HepG2 (cell line): Measurements from ENCODE around the gene MYO1B.

Experiments
- NFIC ChIP-seq: IDR thresholded peaks from 2 replicates; pipeline ENCODE4 v1.6.1; 2012; ENCODE audit warnings: mild to moderate bottlenecking, low read length, inconsistent platforms
- RFX5 ChIP-seq: IDR thresholded peaks from 2 replicates; pipeline ENCODE4 v1.6.1; 2011; ENCODE audit warnings: low read depth, low read length, improper control_type of control experiment
- ZNF350 ChIP-seq: sonication (generic); formaldehyde crosslinking; IDR thresholded peaks from 2 replicates; pipeline ENCODE4 v1.4.0; 2020; ENCODE audit warnings: mild to moderate bottlenecking, low read depth, missing genetic modification reagents, borderline replicate concordance
- ZNF549 ChIP-seq: sonication (generic); formaldehyde crosslinking; IDR thresholded peaks from 2 replicates; pipeline ENCODE4 v1.5.0; 2020; ENCODE audit warnings: missing genetic modification reagents
- TF ChIP-seq, protein P1 (sequence below): sonication (generic); formaldehyde crosslinking; IDR thresholded peaks from 2 replicates; pipeline ENCODE4 v1.5.0; 2020; ENCODE audit warnings: mild to moderate bottlenecking, missing genetic modification reagents, moderate library complexity

- TF ChIP-seq ZNF350 (CRISPR knock-in tag) (no peak), NFIC (no peak), ZNF549 (no peak), RFX5 (no peak)
- TF ChIP-seq, protein P1, sequence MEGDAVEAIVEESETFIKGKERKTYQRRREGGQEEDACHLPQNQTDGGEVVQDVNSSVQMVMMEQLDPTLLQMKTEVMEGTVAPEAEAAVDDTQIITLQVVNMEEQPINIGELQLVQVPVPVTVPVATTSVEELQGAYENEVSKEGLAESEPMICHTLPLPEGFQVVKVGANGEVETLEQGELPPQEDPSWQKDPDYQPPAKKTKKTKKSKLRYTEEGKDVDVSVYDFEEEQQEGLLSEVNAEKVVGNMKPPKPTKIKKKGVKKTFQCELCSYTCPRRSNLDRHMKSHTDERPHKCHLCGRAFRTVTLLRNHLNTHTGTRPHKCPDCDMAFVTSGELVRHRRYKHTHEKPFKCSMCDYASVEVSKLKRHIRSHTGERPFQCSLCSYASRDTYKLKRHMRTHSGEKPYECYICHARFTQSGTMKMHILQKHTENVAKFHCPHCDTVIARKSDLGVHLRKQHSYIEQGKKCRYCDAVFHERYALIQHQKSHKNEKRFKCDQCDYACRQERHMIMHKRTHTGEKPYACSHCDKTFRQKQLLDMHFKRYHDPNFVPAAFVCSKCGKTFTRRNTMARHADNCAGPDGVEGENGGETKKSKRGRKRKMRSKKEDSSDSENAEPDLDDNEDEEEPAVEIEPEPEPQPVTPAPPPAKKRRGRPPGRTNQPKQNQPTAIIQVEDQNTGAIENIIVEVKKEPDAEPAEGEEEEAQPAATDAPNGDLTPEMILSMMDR (CRISPR knock-in tag) = no peak
Measured at GRCh38 chr2:191410646-191411436, 165.6 kb downstream of the MYO1B start.
